Endothelial cell (in vitro differentiated cells): ENCODE results near the gene TSPAN15. TPM values are rescaled to one million over a fixed set of nuclear protein-coding genes. Genes with fewer than 3 reads are reported as not detected.

Source experiments
- DNase-seq: peaks from one replicate; pipeline ENCODE4 v3.0.0; 2021; ENCODE audit warnings: low spot score
- H3K27ac Mint-ChIP-seq: one replicate; pipeline ENCODE4 v1.8.0; 2021; ENCODE audit warnings: mixed read lengths, inconsistent platforms; ENCODE audit not compliant: unreplicated experiment
- H3K27me3 Mint-ChIP-seq: one replicate; pipeline ENCODE4 v1.8.0; 2021; ENCODE audit warnings: mild to moderate bottlenecking, moderate library complexity, mixed read lengths, inconsistent platforms; ENCODE audit not compliant: unreplicated experiment
- H3K36me3 Mint-ChIP-seq: one replicate; pipeline ENCODE4 v1.8.0; 2021; ENCODE audit warnings: mild to moderate bottlenecking, low read depth, mixed read lengths, inconsistent platforms; ENCODE audit not compliant: unreplicated experiment
- H3K4me1 Mint-ChIP-seq: one replicate; pipeline ENCODE4 v1.8.0; 2021; ENCODE audit warnings: mild to moderate bottlenecking, mixed read lengths, inconsistent platforms; ENCODE audit not compliant: unreplicated experiment
- H3K4me3 Mint-ChIP-seq: one replicate; pipeline ENCODE4 v1.8.0; 2021; ENCODE audit warnings: mild to moderate bottlenecking, mixed read lengths, inconsistent platforms; ENCODE audit not compliant: unreplicated experiment
- H3K9me3 Mint-ChIP-seq: one replicate; pipeline ENCODE4 v1.8.0; 2021; ENCODE audit warnings: mixed read lengths, inconsistent platforms; ENCODE audit not compliant: unreplicated experiment
- CTCF ChIP-seq: fragments of 200-600 bp; sonication (generic); IDR thresholded peaks from one replicate; pipeline ENCODE4 v1.5.0; 2021; ENCODE audit warnings: antibody characterized with exemption; ENCODE audit not compliant: unreplicated experiment
- total RNA-seq: library from RNA; stranded (reverse); fragmentation: NEBNext Ultra II Directional; extraction: Animal tissue kit (Norgen Biotek cat#: 25700); gene quantifications from one replicate; pipeline ENCODE4 v1.2.1, GENCODE V29; 2021; ENCODE audit not compliant: unreplicated experiment

Gene TSPAN15
- total RNA-seq, 1 donor from 2014 or later: 195 TPM

DNA sequence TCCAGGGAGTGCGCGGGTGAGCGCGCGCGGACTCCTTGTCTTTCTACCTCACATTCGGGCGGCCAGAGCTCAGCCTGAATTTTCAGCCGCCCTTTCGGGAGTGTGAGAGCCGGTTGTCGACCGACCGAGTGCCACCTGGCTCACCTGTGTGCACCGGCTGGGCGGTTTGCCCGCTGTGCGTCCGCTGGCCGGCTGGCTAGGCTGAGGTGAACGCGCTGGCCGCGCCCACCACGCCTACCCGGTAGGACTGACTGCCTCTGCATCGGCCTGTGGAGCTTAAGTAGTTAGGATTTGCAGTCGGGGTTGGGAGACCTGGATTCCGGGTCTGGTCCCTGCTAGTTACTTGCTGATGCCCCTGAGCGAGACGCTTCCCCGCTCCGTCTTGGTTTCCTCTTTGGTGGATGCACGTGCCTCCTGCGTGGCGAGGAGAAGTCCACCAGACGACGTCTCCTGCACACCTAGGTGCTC lies 553 bp downstream of the TSPAN15 start:
- Mint-ChIP-seq H3K9me3 (no peaks in the 10 kb centered on the region), H3K27me3 (peaks cover 3% of the 10 kb centered on the region), H3K27ac (no peak overlapping the region), H3K36me3 (peaks cover 5% of the 10 kb centered on the region), H3K4me3 (peak overlapping the region; percentile 96), H3K4me1 (peaks cover 44% of the 10 kb centered on the region)
- DNase-seq: no peak
- TF ChIP-seq CTCF: no peak

DNA sequence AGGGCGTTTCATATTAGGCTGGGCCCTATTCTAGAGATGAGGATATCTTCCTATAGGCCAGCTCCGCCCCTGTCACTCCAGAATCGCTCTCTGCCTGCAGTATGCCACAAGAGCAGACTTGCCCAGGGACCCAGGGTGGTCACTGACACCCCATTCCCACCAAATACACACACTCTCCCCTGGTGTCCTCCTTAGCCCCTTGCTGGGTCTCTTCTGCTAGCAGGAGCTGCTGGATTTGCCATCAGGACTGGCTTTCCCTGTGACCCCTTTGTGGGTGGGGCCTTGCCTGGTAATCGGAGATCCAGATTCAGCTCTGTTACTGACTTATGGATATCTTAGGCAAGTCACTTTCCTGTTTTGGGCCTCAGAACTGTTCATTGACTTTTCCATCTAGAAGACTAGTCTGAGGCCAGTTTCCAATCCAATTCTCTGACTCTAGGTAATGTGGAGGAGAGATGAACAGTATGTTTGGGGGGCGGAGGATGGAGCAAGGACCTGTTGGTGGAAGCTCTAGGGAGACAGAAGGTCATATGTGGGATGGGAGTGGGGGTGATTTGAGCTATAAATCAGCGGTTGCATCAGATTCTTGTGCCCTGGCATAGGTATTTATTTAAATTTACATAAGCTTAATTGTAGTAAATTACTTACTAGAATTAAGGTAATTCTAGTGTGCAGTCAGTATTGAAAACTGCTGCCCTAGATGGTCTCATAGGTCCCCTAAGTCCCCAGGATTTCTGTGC lies 1.6 kb downstream of the TSPAN15 start:
- TF ChIP-seq CTCF: no peak
- Mint-ChIP-seq H3K36me3 (peaks cover 5% of the 10 kb centered on the region), H3K27ac (peak overlapping the region; percentile 28), H3K27me3 (peaks cover 3% of the 10 kb centered on the region), H3K4me3 (peak overlapping the region; percentile 96), H3K9me3 (no peaks in the 10 kb centered on the region), H3K4me1 (peaks cover 53% of the 10 kb centered on the region)
- DNase-seq: no peak

GRCh38 chr10:69453795-69454194 lies 2.5 kb downstream of the TSPAN15 start:
- peak overlapping the region; percentile 7 for H3K4me3 Mint-ChIP-seq
- H3K36me3 Mint-ChIP-seq: peaks cover 7% of the 10 kb centered on the region
- H3K27me3 Mint-ChIP-seq: peaks cover 3% of the 10 kb centered on the region
- no peak for DNase-seq
- H3K4me1 Mint-ChIP-seq: peaks cover 51% of the 10 kb centered on the region
- no peaks in the 10 kb centered on the region for H3K9me3 Mint-ChIP-seq
- H3K27ac Mint-ChIP-seq: no peak overlapping the region
- no peak for TF ChIP-seq CTCF

GRCh38 chr10:69455006-69455763 lies 3.9 kb downstream of the TSPAN15 start:
- H3K36me3 Mint-ChIP-seq: peaks cover 13% of the 10 kb centered on the region
- H3K27me3 Mint-ChIP-seq: peaks cover 4% of the 10 kb centered on the region
- DNase-seq: no peak
- TF ChIP-seq CTCF: no peak
- H3K9me3 Mint-ChIP-seq: no peaks in the 10 kb centered on the region
- H3K27ac Mint-ChIP-seq: peak overlapping the region; percentile 57
- H3K4me3 Mint-ChIP-seq: no peak overlapping the region
- peaks cover 52% of the 10 kb centered on the region for H3K4me1 Mint-ChIP-seq
